Type B pancreatic cell (in vitro differentiated cells): ENCODE measurements around the gene DLG5. TPM values are rescaled to one million over a fixed set of nuclear protein-coding genes. Genes with fewer than 3 reads are reported as not detected.

Source experiments
- DNase-seq: peaks from one replicate; pipeline ENCODE4 v3.0.0; 2021; ENCODE audit warnings: mixed read lengths; ENCODE audit not compliant: unreplicated experiment; ENCODE audit errors: extremely low spot score
- H3K27ac Mint-ChIP-seq: 2 replicates; pipeline ENCODE4 v1.8.0; 2021; ENCODE audit warnings: mild to moderate bottlenecking, mixed read lengths
- H3K27me3 Mint-ChIP-seq: 2 replicates; pipeline ENCODE4 v1.8.0; 2021; ENCODE audit warnings: mixed read lengths
- H3K36me3 Mint-ChIP-seq: 2 replicates; pipeline ENCODE4 v1.8.0; 2021; ENCODE audit warnings: mixed read lengths
- H3K4me1 Mint-ChIP-seq: one replicate; pipeline ENCODE4 v1.8.0; 2021; ENCODE audit warnings: mixed read lengths; ENCODE audit not compliant: unreplicated experiment
- H3K4me3 Mint-ChIP-seq: 2 replicates; pipeline ENCODE4 v1.8.0; 2021; ENCODE audit warnings: mild to moderate bottlenecking, mixed read lengths
- H3K9me3 Mint-ChIP-seq: 2 replicates; pipeline ENCODE4 v1.8.0; 2021; ENCODE audit warnings: mixed read lengths
- CTCF ChIP-seq: fragments of 200-600 bp; sonication (generic); conservative IDR thresholded peaks from 2 replicates; pipeline ENCODE4 v1.5.0; 2021; ENCODE audit warnings: antibody characterized with exemption, mild to moderate bottlenecking
- total RNA-seq: library from RNA; stranded (reverse); gene quantifications from 2 replicates; pipeline ENCODE4 v1.2.1, GENCODE V29; 2021; ENCODE audit warnings: low replicate concordance

The DLG5 gene
- total RNA-seq, 1 donor from 2014 or later = 80.0 TPM

GRCh38 chr10:77874872-77875271 lies 51.7 kb downstream of the DLG5 start:
- Mint-ChIP-seq H3K27me3 (no peaks in the 10 kb centered on the region), H3K36me3 (no peaks in the 10 kb centered on the region), H3K4me3 (no peak overlapping the region), H3K4me1 (peaks cover 62% of the 10 kb centered on the region), H3K27ac (no peak overlapping the region), H3K9me3 (no peaks in the 10 kb centered on the region)
- DNase-seq = no peak
- TF ChIP-seq CTCF = no peak

DNA sequence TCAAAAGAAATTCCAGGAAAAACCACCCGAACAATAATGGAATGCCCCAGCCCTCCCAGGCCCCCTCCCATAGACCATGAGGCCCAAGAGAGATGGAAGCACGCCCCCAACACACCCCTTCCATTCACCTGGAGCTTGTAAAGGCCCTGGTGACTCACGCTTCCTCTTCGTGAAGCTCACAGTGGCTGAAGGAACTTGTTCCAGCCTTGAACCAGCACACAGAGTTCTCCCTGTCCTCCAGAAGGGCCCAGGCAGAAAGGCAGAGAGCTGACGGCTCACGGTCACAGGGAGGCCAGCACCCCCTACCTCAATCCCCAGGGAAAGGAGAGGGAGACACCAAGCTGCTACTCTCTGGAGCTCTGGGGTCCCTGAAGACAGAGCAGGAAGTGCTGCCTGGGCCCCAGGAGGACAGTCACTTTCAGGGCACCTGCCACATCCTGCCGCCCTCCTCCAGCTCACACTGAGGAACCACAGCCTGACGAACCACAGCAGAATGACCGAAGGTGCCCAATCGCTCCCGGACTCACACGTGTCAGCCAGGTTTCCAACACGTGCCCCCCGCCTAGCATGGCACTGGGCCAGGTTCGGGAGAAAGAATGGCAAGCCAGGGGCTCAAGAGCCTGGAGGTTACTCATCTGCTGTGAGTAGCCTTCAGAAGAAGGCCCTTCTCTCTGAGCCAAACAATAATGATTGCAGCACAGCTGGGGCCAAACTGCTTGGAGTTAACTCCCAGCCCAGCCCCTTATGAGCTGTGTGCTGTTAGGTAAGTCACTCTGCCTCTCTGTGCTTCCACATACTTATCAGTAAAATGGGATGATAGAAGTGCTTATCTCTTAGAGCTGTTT lies 52.8 kb downstream of the DLG5 start:
- H3K9me3 Mint-ChIP-seq = no peaks in the 10 kb centered on the region
- no peak overlapping the region for H3K4me3 Mint-ChIP-seq
- H3K27me3 Mint-ChIP-seq = no peaks in the 10 kb centered on the region
- H3K4me1 Mint-ChIP-seq = peaks cover 51% of the 10 kb centered on the region
- H3K27ac Mint-ChIP-seq = no peak overlapping the region
- H3K36me3 Mint-ChIP-seq = no peaks in the 10 kb centered on the region
- TF ChIP-seq CTCF = no peak
- DNase-seq = no peak

- H3K4me3 Mint-ChIP-seq = no peak overlapping the region
- no peaks in the 10 kb centered on the region for H3K9me3 Mint-ChIP-seq
- peaks cover 4% of the 10 kb centered on the region for H3K36me3 Mint-ChIP-seq
- TF ChIP-seq CTCF = no peak
- no peaks in the 10 kb centered on the region for H3K27me3 Mint-ChIP-seq
- no peak for DNase-seq
- H3K4me1 Mint-ChIP-seq = peaks cover 46% of the 10 kb centered on the region
- H3K27ac Mint-ChIP-seq = peak overlapping the region; percentile 43
Measured at GRCh38 chr10:77872947-77873535, 53.5 kb downstream of the DLG5 start.

GRCh38 chr10:77872151-77872946 lies 54.2 kb downstream of the DLG5 start:
- no peak for TF ChIP-seq CTCF
- H3K36me3 Mint-ChIP-seq = peaks cover 6% of the 10 kb centered on the region
- peak overlapping the region; percentile 5 for H3K27ac Mint-ChIP-seq
- H3K9me3 Mint-ChIP-seq = no peaks in the 10 kb centered on the region
- peaks cover 46% of the 10 kb centered on the region for H3K4me1 Mint-ChIP-seq
- no peaks in the 10 kb centered on the region for H3K27me3 Mint-ChIP-seq
- no peak overlapping the region for H3K4me3 Mint-ChIP-seq
- no peak for DNase-seq

DNA sequence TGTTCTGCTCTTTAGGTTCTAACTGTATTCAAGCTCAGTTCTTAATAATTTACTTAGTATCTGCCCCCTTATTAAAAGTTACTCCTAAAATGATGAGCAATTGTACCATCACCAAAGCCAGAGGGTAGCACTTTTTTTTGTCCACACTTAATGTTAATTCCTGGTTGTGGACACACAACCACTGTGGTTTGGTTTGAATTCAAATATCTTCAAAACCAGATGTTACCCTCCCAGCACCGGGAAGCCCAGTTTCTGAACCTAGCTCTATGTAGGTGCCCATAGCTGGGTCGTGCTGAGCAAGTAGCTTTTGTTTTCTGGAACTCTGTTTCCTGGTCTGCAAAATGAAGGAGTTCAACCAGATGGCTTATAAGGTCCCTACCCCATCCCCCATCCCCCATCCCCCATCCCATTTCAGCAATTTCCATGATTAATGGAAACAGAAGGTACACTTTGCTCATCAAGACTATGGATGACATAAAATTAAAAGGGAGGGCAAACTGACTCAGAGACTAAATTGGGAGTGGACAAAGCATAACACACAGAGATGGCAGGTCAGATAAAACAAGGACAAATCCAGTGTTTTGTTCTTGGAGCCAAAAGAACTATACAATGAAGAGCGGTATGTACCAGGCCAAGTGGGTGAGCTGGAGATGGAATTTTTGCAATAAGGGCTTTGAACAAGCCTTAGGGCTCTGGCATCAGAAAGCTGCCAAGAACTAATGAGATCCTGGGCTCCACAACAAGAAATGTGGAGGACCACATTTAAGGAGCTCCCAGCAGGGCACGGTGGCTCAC lies 56.7 kb downstream of the DLG5 start:
- Mint-ChIP-seq H3K9me3 (no peaks in the 10 kb centered on the region), H3K4me3 (no peak overlapping the region), H3K27ac (no peak overlapping the region), H3K27me3 (no peaks in the 10 kb centered on the region), H3K36me3 (peaks cover 11% of the 10 kb centered on the region), H3K4me1 (peaks cover 63% of the 10 kb centered on the region)
- DNase-seq = no peak
- TF ChIP-seq CTCF = no peak
